HK-2 (cell line): ENCODE data around the gene BMP2K.
A peak's percentile ranks its signal among the peaks of the same experiment; 100 is the strongest.

Experiments
- DNase-seq: peaks from one replicate; pipeline ENCODE4 v3.0.0-alpha.2; 2018; ENCODE audit not compliant: unreplicated experiment

Gene BMP2K

GRCh38 chr4:78930016-78930629, 154.0 kb downstream of the BMP2K start:
- DNase-seq, result no peak

- DNase-seq, result no peak
Observed at GRCh38 chr4:78936989-78937388, 160.8 kb downstream of the BMP2K start.

GRCh38 chr4:78937837-78938236, 161.7 kb downstream of the BMP2K start:
- peak; percentile 16 for DNase-seq

- no peak for DNase-seq
Observed at GRCh38 chr4:78938474-78938867, 162.3 kb downstream of the BMP2K start.

GRCh38 chr4:78938868-78939666, 162.9 kb downstream of the BMP2K start, which contains the start of gene PAQR3:
TSS of gene PAQR3 (minus strand) at chr4:78939438. CDS start at chr4:78939224, 214 bp downstream.
- peak; percentile 80 for DNase-seq

GRCh38 chr4:78939667-78940008, 163.5 kb downstream of the BMP2K start:
- no peak for DNase-seq

- DNase-seq, result no peak
Observed at GRCh38 chr4:78940752-78941151, 164.6 kb downstream of the BMP2K start.

GRCh38 chr4:78944381-78944780, 168.2 kb downstream of the BMP2K start:
- no peak for DNase-seq

GRCh38 chr4:78945651-78946179, 169.6 kb downstream of the BMP2K start:
- no peak for DNase-seq

GRCh38 chr4:78949735-78950134, 173.6 kb downstream of the BMP2K start:
- no peak for DNase-seq

- no peak for DNase-seq
Observed at GRCh38 chr4:78951862-78952472, 175.8 kb downstream of the BMP2K start.

- DNase-seq, result no peak
Observed at GRCh38 chr4:78953231-78953630, 177.1 kb downstream of the BMP2K start.

GRCh38 chr4:78953769-78954666, 177.9 kb downstream of the BMP2K start:
- DNase-seq, result no peak

GRCh38 chr4:78956975-78957374, 180.8 kb downstream of the BMP2K start:
- DNase-seq, result no peak

- no peak for DNase-seq
Observed at GRCh38 chr4:78960926-78961325, 184.8 kb downstream of the BMP2K start.
